GM12865 (cell line): ENCODE results near the gene YY2.

ENCODE experiments used
- DNase-seq: peaks from one replicate; pipeline ENCODE4 v3.0.0; 2010; ENCODE audit warnings: low read depth
- H3K4me3 ChIP-seq: 2 replicates; pipeline ENCODE4 v1.5.1; 2011; ENCODE audit warnings: mild to moderate bottlenecking, low read depth, low read length, control low read depth
- CTCF ChIP-seq: IDR thresholded peaks from 2 replicates; pipeline ENCODE4 v1.5.1; 2011; ENCODE audit warnings: low read length, control low read depth, low read depth, inconsistent platforms; ENCODE audit not compliant: insufficient read depth; ENCODE audit errors: missing control alignments

YY2 gene

GRCh38 chrX:21905953-21906352 is 50.2 kb downstream of the YY2 start:
- H3K4me3 ChIP-seq: no peak overlapping the region
- DNase-seq: no peak
- TF ChIP-seq CTCF: no peak

- no peak for DNase-seq
- TF ChIP-seq CTCF: no peak
These were observed 51.5 kb downstream of the YY2 start for GRCh38 chrX:21907260-21907659.

More at GRCh38 chrX:21907260-21907659, 51.5 kb downstream of the YY2 start:
- H3K4me3 ChIP-seq: no peak overlapping the region
